HG03469 (cell line): Measurements from ENCODE around the gene TEKT3.

Source experiments
- ATAC-seq: cut with Tn5 transposase; IDR thresholded peaks from one replicate; pipeline ENCODE4 v1.9.1; 2021; ENCODE audit warnings: mild to moderate bottlenecking, moderate library complexity, moderate number of reproducible peaks; ENCODE audit not compliant: unreplicated experiment

TEKT3 gene

GRCh38 chr17:15341385-15341849 lies at the start of gene TEKT3:
Gene TEKT3, minus strand, starts transcription at chr17:15341597. Its CDS starts 10,012 bp downstream, at chr17:15331585.
- ATAC-seq = no peak

GRCh38 chr17:15388356-15389041 lies 47.1 kb upstream of the TEKT3 start:
- ATAC-seq = no peak

- no peak for ATAC-seq
Observed at GRCh38 chr17:15386083-15386482, 44.7 kb upstream of the TEKT3 start.

- no peak for ATAC-seq
Observed at GRCh38 chr17:15385305-15385704, 43.9 kb upstream of the TEKT3 start.

- ATAC-seq = no peak
Observed at GRCh38 chr17:15384142-15384787, 42.9 kb upstream of the TEKT3 start.

GRCh38 chr17:15382914-15383313 lies 41.5 kb upstream of the TEKT3 start:
- no peak for ATAC-seq

- ATAC-seq = no peak
Observed at GRCh38 chr17:15381707-15382106, 40.3 kb upstream of the TEKT3 start.

- ATAC-seq = no peak
Observed at GRCh38 chr17:15380446-15380845, 39.0 kb upstream of the TEKT3 start.

GRCh38 chr17:15379659-15380058 lies 38.3 kb upstream of the TEKT3 start:
- ATAC-seq = no peak

- ATAC-seq = no peak
Observed at GRCh38 chr17:15378243-15378642, 36.8 kb upstream of the TEKT3 start.

- no peak for ATAC-seq
Observed at GRCh38 chr17:15377616-15378015, 36.2 kb upstream of the TEKT3 start.

GRCh38 chr17:15377200-15377599 lies 35.8 kb upstream of the TEKT3 start:
- ATAC-seq = no peak

GRCh38 chr17:15371376-15372130 lies 30.2 kb upstream of the TEKT3 start:
- ATAC-seq = no peak

- no peak for ATAC-seq
Observed at GRCh38 chr17:15368600-15368999, 27.2 kb upstream of the TEKT3 start.

- ATAC-seq = no peak
Observed at GRCh38 chr17:15366026-15366425, 24.6 kb upstream of the TEKT3 start.

GRCh38 chr17:15364615-15365014 lies 23.2 kb upstream of the TEKT3 start:
- ATAC-seq = no peak

GRCh38 chr17:15363702-15364101 lies 22.3 kb upstream of the TEKT3 start:
- ATAC-seq = no peak

GRCh38 chr17:15361592-15361991 lies 20.2 kb upstream of the TEKT3 start:
- ATAC-seq = no peak

- no peak for ATAC-seq
Observed at GRCh38 chr17:15361151-15361550, 19.8 kb upstream of the TEKT3 start.

GRCh38 chr17:15354256-15354655 lies 12.9 kb upstream of the TEKT3 start:
- no peak for ATAC-seq

- ATAC-seq = no peak
Observed at GRCh38 chr17:15351925-15352324, 10.5 kb upstream of the TEKT3 start.

GRCh38 chr17:15351478-15351840 lies 10.1 kb upstream of the TEKT3 start:
- ATAC-seq = no peak
